HepG2 (cell line): ENCODE data around the gene CD248. TPM values are rescaled to one million over a fixed set of nuclear protein-coding genes. Genes with fewer than 3 reads are reported as not detected.

Experiments
- ARNT2 ChIP-seq: sonication (generic); formaldehyde crosslinking; IDR thresholded peaks from 2 replicates; pipeline ENCODE4 v1.8.0; 2022; ENCODE audit warnings: mild to moderate bottlenecking, low read depth, missing genetic modification reagents, moderate library complexity
- ATF2 ChIP-seq: sonication (generic); formaldehyde crosslinking; IDR thresholded peaks from 2 replicates; pipeline ENCODE4 v1.4.0; 2020; ENCODE audit warnings: missing genetic modification reagents
- FOXM1 ChIP-seq: sonication (generic); formaldehyde crosslinking; IDR thresholded peaks from 2 replicates; pipeline ENCODE4 v1.5.0; 2020; ENCODE audit warnings: missing genetic modification reagents
- JUND ChIP-seq: sonication (generic); formaldehyde crosslinking; IDR thresholded peaks from 2 replicates; pipeline ENCODE4 v1.8.0; 2022; ENCODE audit warnings: mild to moderate bottlenecking, missing genetic modification reagents
- KMT2A ChIP-seq: sonication (generic); formaldehyde crosslinking; IDR thresholded peaks from 2 replicates; pipeline ENCODE4 v1.4.0; 2020; ENCODE audit warnings: missing genetic modification reagents
- NAIF1 ChIP-seq: sonication (generic); formaldehyde crosslinking; IDR thresholded peaks from 2 replicates; pipeline ENCODE4 v1.5.0; 2020; ENCODE audit warnings: mild to moderate bottlenecking, missing genetic modification reagents, borderline replicate concordance
- PAF1 ChIP-seq: IDR thresholded peaks from 2 replicates; pipeline ENCODE4 v1.6.1; 2016; ENCODE audit warnings: missing genetic modification reagents, missing compliant biosample characterization
- RBFOX2 ChIP-seq: fragments of 200-400 bp; formaldehyde crosslinking; IDR thresholded peaks from 2 replicates; pipeline ENCODE4 v1.6.1; 2017; ENCODE audit warnings: low read depth, mild to moderate bottlenecking, low read length
- RCOR2 ChIP-seq: IDR thresholded peaks from 2 replicates; pipeline ENCODE4 v1.6.1; 2016; ENCODE audit warnings: missing biosample characterization, missing genetic modification reagents
- SMARCC2 ChIP-seq: fragments of 450-650 bp; IDR thresholded peaks from 2 replicates; pipeline ENCODE4 v1.6.1; 2017; ENCODE audit warnings: antibody characterized with exemption, mild to moderate bottlenecking
- TFDP2 ChIP-seq: sonication (generic); formaldehyde crosslinking; IDR thresholded peaks from 2 replicates; pipeline ENCODE4 v1.4.0; 2020; ENCODE audit warnings: missing genetic modification reagents
- ZBTB25 ChIP-seq: IDR thresholded peaks from 2 replicates; pipeline ENCODE4 v1.6.1; 2018; ENCODE audit warnings: missing genetic modification reagents
- ZBTB49 ChIP-seq: sonication (generic); formaldehyde crosslinking; IDR thresholded peaks from 2 replicates; pipeline ENCODE4 v1.4.0; 2020; ENCODE audit warnings: missing genetic modification reagents, borderline replicate concordance
- ZBTB7B ChIP-seq: sonication (generic); formaldehyde crosslinking; IDR thresholded peaks from 2 replicates; pipeline ENCODE4 v1.4.0; 2020; ENCODE audit warnings: missing genetic modification reagents
- ZHX1 ChIP-seq: sonication (generic); formaldehyde crosslinking; IDR thresholded peaks from 2 replicates; pipeline ENCODE4 v1.8.1; 2022; ENCODE audit warnings: low read depth, mild to moderate bottlenecking, missing genetic modification reagents
- ZNF10 ChIP-seq: sonication (generic); formaldehyde crosslinking; IDR thresholded peaks from 2 replicates; pipeline ENCODE4 v1.4.0; 2020; ENCODE audit warnings: mild to moderate bottlenecking, low read depth, missing genetic modification reagents, borderline replicate concordance
- ZNF780A ChIP-seq: sonication (generic); formaldehyde crosslinking; IDR thresholded peaks from 2 replicates; pipeline ENCODE4 v1.8.0; 2022; ENCODE audit warnings: mild to moderate bottlenecking, missing genetic modification reagents, moderate library complexity
- ZSCAN25 ChIP-seq: sonication (generic); formaldehyde crosslinking; IDR thresholded peaks from 2 replicates; pipeline ENCODE4 v1.8.0; 2022; ENCODE audit warnings: mild to moderate bottlenecking, missing genetic modification reagents
- ZSCAN30 ChIP-seq: sonication (generic); formaldehyde crosslinking; IDR thresholded peaks from 2 replicates; pipeline ENCODE4 v1.5.0; 2020; ENCODE audit warnings: mild to moderate bottlenecking, missing genetic modification reagents
- polyA plus RNA-seq, 8 experiments: library from polyadenylated mRNA; depleted of rRNA in 3 of 8; stranded (reverse) in 7 of 8; unstranded in 1 of 8; fragments of >200 nt; fragmentation: Illumina TruSeq in 4 of 8; extraction: Trizol in 4 of 8; gene quantifications; 2 replicates each; pipeline versions ENCODE4 v1.2.1 to v1.2.3, GENCODE V29; 2011 to 2016; ENCODE audit warnings: low read depth in 4 of 8, missing spikeins in 1 of 8, mixed read lengths in 1 of 8; ENCODE audit not compliant: insufficient read depth in 1 of 8
- total RNA-seq, 5 experiments: library from RNA; depleted of rRNA; stranded (reverse); fragments of >200 nt; fragmentation: Illumina TruSeq; extraction: Trizol; gene quantifications; 2 replicates each; pipeline ENCODE4 v1.2.3, GENCODE V29; 2016; ENCODE audit warnings: low read depth in 1 of 5

Gene CD248
- total and polyA plus RNA-seq, 2 of the 13 experiments (the other 11 are each of a cell fraction or from before 2014, with no cell fraction given): 0.25 to 0.35 TPM

GRCh38 chr11:66288671-66289547, 27.9 kb downstream of the CD248 start, which contains the start of gene YIF1A (continued):
- TF ChIP-seq ZBTB49 (no peak; the same call in 1 of the 2 replicates), PAF1 (CRISPR knock-in tag) (no peak), ZBTB25 (CRISPR knock-in tag) (peak; percentile 55; the same call in 1 of the 2 replicates), RBFOX2 (peak; percentile 96), ZSCAN30 (CRISPR knock-in tag) (no peak), RCOR2 (no peak), ARNT2 (CRISPR knock-in tag) (peak; percentile 66; the same call in 1 of the 2 replicates), TFDP2 (CRISPR knock-in tag) (peak; percentile 47; the same call in 1 of the 2 replicates), SMARCC2 (no peak), FOXM1 (CRISPR knock-in tag) (0 out of 2 replicates have a peak, but pooled peaks have one; percentile 24), ZSCAN25 (no peak), ZNF10 (no peak), ZBTB7B (CRISPR knock-in tag) (peak; percentile 56; the same call in 1 of the 2 replicates), KMT2A (CRISPR knock-in tag) (peak; percentile 28; the same call in 1 of the 2 replicates), NAIF1 (CRISPR knock-in tag) (no peak), ZHX1 (peak; percentile 70; the same call in 1 of the 2 replicates), ZNF780A (CRISPR knock-in tag) (no peak), ATF2 (CRISPR knock-in tag) (peak; percentile 100), JUND (CRISPR knock-in tag) (peak; percentile 52; the same call in 1 of the 2 replicates)
